Peyer's patch (tissue), 4 donors: ENCODE results near the gene RNASEH2A. TPM values are rescaled to one million over a fixed set of nuclear protein-coding genes. Genes with fewer than 3 reads are reported as not detected.

ENCODE experiments used
- DNase-seq, 3 donors: peaks; one replicate each; pipeline ENCODE4 v3.0.0-alpha.2; 2017 to 2019
- H3K27ac ChIP-seq, 4 donors: fragments of 200-600 bp; sonication (generic); one replicate each; pipeline ENCODE4 v1.5.1; 2016 to 2019
- H3K27me3 ChIP-seq, 2 donors: fragments of 200-600 bp; sonication (generic); one replicate each; pipeline ENCODE4 v1.5.1; 2019
- H3K36me3 ChIP-seq, 3 donors: fragments of 200-600 bp; sonication (generic); one replicate each; pipeline ENCODE4 v1.5.1; 2016 to 2019
- H3K4me1 ChIP-seq, 4 donors: fragments of 200-600 bp; sonication (generic); one replicate each; pipeline ENCODE4 v1.5.1; 2016 to 2019
- H3K4me3 ChIP-seq, 4 donors: fragments of 200-600 bp; sonication (generic); 1 replicate in 3 of 4; 2 replicates in 1 of 4; pipeline ENCODE4 v1.5.1; 2016 to 2019; ENCODE audit warnings: mild to moderate bottlenecking in 1 of 4
- H3K9me3 ChIP-seq, 4 donors: fragments of 200-600 bp; sonication (generic); one replicate each; pipeline ENCODE4 v1.5.1; 2016 to 2019; ENCODE audit warnings: mild to moderate bottlenecking in 1 of 4
- POLR2A ChIP-seq, 2 donors: fragments of 450-650 bp; IDR thresholded peaks; one replicate each; pipeline ENCODE4 v1.5.1; 2017; ENCODE audit warnings: antibody characterized with exemption in 2 of 2, mild to moderate bottlenecking in 2 of 2, moderate library complexity in 2 of 2
- small RNA-seq, 2 donors: library from RNA; depleted of rRNA; stranded (forward); fragments of <200 nt; gene quantifications; one replicate each; pipeline ENCODE3, GENCODE V24; 2016
- total RNA-seq, 4 donors: library from RNA; depleted of rRNA; stranded (reverse); fragments of >200 nt; gene quantifications; one replicate each; pipeline ENCODE4 v1.1.0, GENCODE V29; 2016
- TF ChIP-seq, protein P1 (sequence below), 6 experiments: fragments of 450-650 bp in 4 of 6; fragments of 200-600 bp in 2 of 6; sonication (generic) in 1 of 6; IDR thresholded peaks; one replicate each; pipeline ENCODE4 v1.5.1; 2017 to 2019; ENCODE audit warnings: antibody characterized with exemption in 6 of 6, mild to moderate bottlenecking in 3 of 6, moderate library complexity in 1 of 6

RNASEH2A gene
- total RNA-seq, 4 donors from 2014 or later, result 5.9 to 24.8 (median 9.4) TPM

- Histone ChIP-seq H3K4me3 (no peak overlapping the region), H3K27ac (no peak overlapping the region), H3K27me3 (no peaks in the 10 kb centered on the region), H3K36me3 (no peaks in the 10 kb centered on the region), H3K9me3 (no peaks in the 10 kb centered on the region), H3K4me1 (no peaks in the 10 kb centered on the region)
- no peak for DNase-seq
- no peak for TF ChIP-seq POLR2A (IDR thresholded peaks at IDR 0.05)
- TF ChIP-seq, protein P1, sequence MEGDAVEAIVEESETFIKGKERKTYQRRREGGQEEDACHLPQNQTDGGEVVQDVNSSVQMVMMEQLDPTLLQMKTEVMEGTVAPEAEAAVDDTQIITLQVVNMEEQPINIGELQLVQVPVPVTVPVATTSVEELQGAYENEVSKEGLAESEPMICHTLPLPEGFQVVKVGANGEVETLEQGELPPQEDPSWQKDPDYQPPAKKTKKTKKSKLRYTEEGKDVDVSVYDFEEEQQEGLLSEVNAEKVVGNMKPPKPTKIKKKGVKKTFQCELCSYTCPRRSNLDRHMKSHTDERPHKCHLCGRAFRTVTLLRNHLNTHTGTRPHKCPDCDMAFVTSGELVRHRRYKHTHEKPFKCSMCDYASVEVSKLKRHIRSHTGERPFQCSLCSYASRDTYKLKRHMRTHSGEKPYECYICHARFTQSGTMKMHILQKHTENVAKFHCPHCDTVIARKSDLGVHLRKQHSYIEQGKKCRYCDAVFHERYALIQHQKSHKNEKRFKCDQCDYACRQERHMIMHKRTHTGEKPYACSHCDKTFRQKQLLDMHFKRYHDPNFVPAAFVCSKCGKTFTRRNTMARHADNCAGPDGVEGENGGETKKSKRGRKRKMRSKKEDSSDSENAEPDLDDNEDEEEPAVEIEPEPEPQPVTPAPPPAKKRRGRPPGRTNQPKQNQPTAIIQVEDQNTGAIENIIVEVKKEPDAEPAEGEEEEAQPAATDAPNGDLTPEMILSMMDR (IDR thresholded peaks at IDR 0.05), result no peak
Measured at GRCh38 chr19:12859546-12859945, 53.2 kb downstream of the RNASEH2A start.

Small RNA genes within 50 kb of the gene (small RNA-seq; reads per million reads assigned to genes)
- gene MIR5684 (0 reads per million in 2 donors), gene MIR6794 (0 reads per million in 2 donors)

Other genes with a start within 250 kb of the RNASEH2A start
- 1 to 10 TPM; 4.1 to 8.4 (median 4.7) TPM for gene ZNF490, start 195.8 kb upstream of the RNASEH2A start, total RNA-seq
- 10 to 100 TPM; 17.2 to 34.6 (median 29.3) TPM for gene ZNF791, start 195.7 kb upstream of the RNASEH2A start, total RNA-seq
- gene MAN2B1, start 139.8 kb upstream of the RNASEH2A start, total RNA-seq, result 10 to 100 TPM; 51.9 to 84.2 (median 68.0) TPM
- gene WDR83, start 139.8 kb upstream of the RNASEH2A start, total RNA-seq, result 10 to 100 TPM in 2 of 4 donors, 1 to 10 TPM in 2; 2.8 to 14.0 (median 9.5) TPM
- 100 to 1,000 TPM in 3 of 4 donors, 10 to 100 TPM in 1; 76.4 to 215 (median 150) TPM for gene DHPS, start 124.7 kb upstream of the RNASEH2A start, total RNA-seq
- gene GNG14, start 118.6 kb upstream of the RNASEH2A start, total RNA-seq, result not detected
- 1 to 10 TPM in 3 of 4 donors, not detected in 1; 6.3 to 9.9 (median 7.0) TPM for gene FBXW9, start 110.0 kb upstream of the RNASEH2A start, total RNA-seq
- 100 to 1,000 TPM in 3 of 4 donors, 10 to 100 TPM in 1; 39.1 to 131 (median 103) TPM for gene TNPO2, start 82.7 kb upstream of the RNASEH2A start, total RNA-seq
- gene TRIR, start 71.9 kb upstream of the RNASEH2A start, total RNA-seq, result 100 to 1,000 TPM; 134 to 297 (median 185) TPM
- 10 to 100 TPM; 23.1 to 31.9 (median 30.5) TPM for gene GET3, start 69.1 kb upstream of the RNASEH2A start, total RNA-seq
- 10 to 100 TPM in 3 of 4 donors, not detected in 1; 20.5 to 82.0 (median 40.6) TPM for gene BEST2, start 54.8 kb upstream of the RNASEH2A start, total RNA-seq
- 100 to 1,000 TPM; 193 to 379 (median 285) TPM for gene HOOK2, start 31.0 kb upstream of the RNASEH2A start, total RNA-seq
- 100 to 1,000 TPM; 111 to 324 (median 152) TPM for gene JUNB, start 15.1 kb upstream of the RNASEH2A start, total RNA-seq
- 100 to 1,000 TPM; 150 to 461 (median 375) TPM for gene PRDX2, start 4.8 kb upstream of the RNASEH2A start, total RNA-seq
- gene THSD8, start 4.5 kb upstream of the RNASEH2A start, total RNA-seq, result not detected
- not detected for gene RTBDN, start 28.0 kb downstream of the RNASEH2A start, total RNA-seq
- gene MAST1, start 31.9 kb downstream of the RNASEH2A start, total RNA-seq, result under 1 TPM in 1 of 4 donors, not detected in 3; 0.27 TPM
- 10 to 100 TPM in 1 of 4 donors, 1 to 10 TPM in 3; 8.9 to 16.5 (median 9.4) TPM for gene DNASE2, start 74.9 kb downstream of the RNASEH2A start, total RNA-seq
- gene KLF1, start 80.6 kb downstream of the RNASEH2A start, total RNA-seq, result not detected
- 10 to 100 TPM; 25.2 to 44.4 (median 32.4) TPM for gene GCDH, start 84.6 kb downstream of the RNASEH2A start, total RNA-seq
- not detected for gene SYCE2, start 112.7 kb downstream of the RNASEH2A start, total RNA-seq
- 10 to 100 TPM; 35.4 to 54.5 (median 48.3) TPM for gene FARSA, start 127.1 kb downstream of the RNASEH2A start, total RNA-seq
- gene CALR, start 132.0 kb downstream of the RNASEH2A start, total RNA-seq, result 100 to 1,000 TPM; 253 to 369 (median 359) TPM
- gene RAD23A, start 139.3 kb downstream of the RNASEH2A start, total RNA-seq, result 10 to 100 TPM; 54.1 to 86.5 (median 75.3) TPM
- gene GADD45GIP1, start 150.6 kb downstream of the RNASEH2A start, total RNA-seq, result 10 to 100 TPM; 12.5 to 43.7 (median 15.6) TPM
- 1 to 10 TPM in 1 of 4 donors, not detected in 3; 2.1 TPM for gene DAND5, start 163.0 kb downstream of the RNASEH2A start, total RNA-seq
- 10 to 100 TPM; 13.5 to 56.9 (median 40.0) TPM for gene NFIX, start 188.9 kb downstream of the RNASEH2A start, total RNA-seq